ENCODE data around the gene MEA1. TPM values are rescaled to one million over a fixed set of nuclear protein-coding genes. Genes with fewer than 3 reads are reported as not detected.
"Not testable (repeated sequence)": the region's sequence is repeated elsewhere in the genome, so short reads cannot be mapped to it uniquely, and the experiment has no call there.

MEA1 gene
- total RNA-seq, 4 donors from 2014 or later: 21.7 to 54.2 (median 37.3) TPM

DNA sequence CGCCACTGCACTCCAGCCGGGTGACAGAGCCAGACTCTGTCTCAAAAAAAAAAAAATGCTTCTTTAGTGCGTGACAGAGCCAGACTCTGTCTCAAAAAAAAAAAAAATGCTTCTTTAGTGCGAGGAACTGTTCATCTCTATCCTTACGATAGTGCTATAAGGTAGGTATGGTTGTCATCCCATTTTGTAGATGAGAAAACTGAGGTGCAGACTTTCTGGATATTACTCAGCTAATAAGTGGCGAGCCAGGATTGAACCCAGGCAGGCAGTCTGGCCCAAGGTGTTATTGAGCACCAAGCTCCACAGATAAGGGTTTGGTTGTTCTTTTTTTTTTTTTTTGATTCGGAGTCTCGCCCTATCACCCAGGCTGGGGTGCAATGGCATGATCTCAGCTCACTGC, 11.9 kb downstream of the MEA1 start:
- TF ChIP-seq POLR2A (IDR thresholded peaks at IDR 0.05) (no peak), EP300 (IDR thresholded peaks at IDR 0.05; ENCODE audit: low read depth) (no peak), POLR2AphosphoS5 (IDR thresholded peaks at IDR 0.05) (no peak)
- TF ChIP-seq, protein P1, sequence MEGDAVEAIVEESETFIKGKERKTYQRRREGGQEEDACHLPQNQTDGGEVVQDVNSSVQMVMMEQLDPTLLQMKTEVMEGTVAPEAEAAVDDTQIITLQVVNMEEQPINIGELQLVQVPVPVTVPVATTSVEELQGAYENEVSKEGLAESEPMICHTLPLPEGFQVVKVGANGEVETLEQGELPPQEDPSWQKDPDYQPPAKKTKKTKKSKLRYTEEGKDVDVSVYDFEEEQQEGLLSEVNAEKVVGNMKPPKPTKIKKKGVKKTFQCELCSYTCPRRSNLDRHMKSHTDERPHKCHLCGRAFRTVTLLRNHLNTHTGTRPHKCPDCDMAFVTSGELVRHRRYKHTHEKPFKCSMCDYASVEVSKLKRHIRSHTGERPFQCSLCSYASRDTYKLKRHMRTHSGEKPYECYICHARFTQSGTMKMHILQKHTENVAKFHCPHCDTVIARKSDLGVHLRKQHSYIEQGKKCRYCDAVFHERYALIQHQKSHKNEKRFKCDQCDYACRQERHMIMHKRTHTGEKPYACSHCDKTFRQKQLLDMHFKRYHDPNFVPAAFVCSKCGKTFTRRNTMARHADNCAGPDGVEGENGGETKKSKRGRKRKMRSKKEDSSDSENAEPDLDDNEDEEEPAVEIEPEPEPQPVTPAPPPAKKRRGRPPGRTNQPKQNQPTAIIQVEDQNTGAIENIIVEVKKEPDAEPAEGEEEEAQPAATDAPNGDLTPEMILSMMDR (IDR thresholded peaks at IDR 0.05): no peak
- DNase-seq: no peak
- Histone ChIP-seq H3K9me3 (no peaks in the 10 kb centered on the region), H3K27me3 (no peaks in the 10 kb centered on the region), H3K4me3 (no peak overlapping the region), H3K4me1 (peaks cover 0 to 2% (median 0%) of the 10 kb centered on the region in 4 donors), H3K27ac (no peak overlapping the region), H3K36me3 (no peaks in the 10 kb centered on the region)
- intact Hi-C loops (cut with DNase I; ENCODE audit: low total_unique reads) (no loop called here), in situ Hi-C loops (cut with MboI; ENCODE audit: low pct_ligation_motif_present in 1 of 4, low pct_unique_long_range_greater_than_20kb in 1 of 4, low sequenced_read_pairs in 3 of 4) (no loop called here)
- WGBS, 2 donors (ENCODE audit: low coverage in 1 of 2): 96 to 100% methylated on average over 3 to 8 of the region's 8 CpGs

DNA sequence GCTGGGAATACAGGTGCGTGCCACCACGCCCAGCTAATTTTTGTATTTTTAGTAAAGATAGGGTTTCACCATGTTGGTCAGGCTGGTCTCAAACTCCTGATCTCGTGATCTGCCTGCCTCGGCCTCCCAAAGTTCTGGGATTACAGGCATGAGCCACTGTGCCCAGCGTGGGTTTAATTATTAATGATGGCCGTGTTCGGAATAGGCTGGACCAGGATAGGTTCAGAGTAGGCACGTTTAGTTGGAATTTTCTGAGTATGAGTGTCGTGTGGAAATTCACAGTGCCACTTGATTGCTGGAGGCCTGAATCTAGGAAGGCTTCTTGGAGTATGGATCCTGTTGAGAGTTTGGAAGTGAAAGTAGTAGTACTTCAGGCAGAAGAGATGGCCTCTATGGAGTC, 15.5 kb downstream of the MEA1 start:
- in situ Hi-C loops (cut with MboI; ENCODE audit: low pct_ligation_motif_present in 1 of 4, low pct_unique_long_range_greater_than_20kb in 1 of 4, low sequenced_read_pairs in 3 of 4): not testable (repeated sequence)

DNA sequence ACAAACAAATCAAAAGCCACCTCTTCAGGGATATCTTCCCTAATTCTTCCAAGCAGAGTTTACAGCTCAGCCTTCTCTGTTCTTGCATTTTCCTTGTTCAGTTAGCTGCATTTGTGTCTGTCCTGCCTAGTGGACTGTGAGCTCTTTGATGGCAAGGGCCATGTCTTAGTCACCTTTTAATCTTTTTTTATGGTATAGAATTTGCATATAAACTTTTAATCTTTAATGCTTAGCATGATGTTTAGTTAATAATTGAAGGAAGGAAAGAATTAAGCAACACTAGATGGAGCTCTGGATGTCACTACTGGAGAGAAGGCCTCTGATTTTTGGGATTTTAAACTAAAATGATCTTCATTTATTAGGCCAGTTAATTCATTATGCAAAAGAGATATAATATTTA, 17.2 kb downstream of the MEA1 start:
- peaks cover 0 to 11% (median 3%) of the 10 kb centered on the region in 4 donors for H3K4me1 ChIP-seq
- no peak overlapping the region for H3K4me3 ChIP-seq
- intact Hi-C loops (cut with DNase I; ENCODE audit: low total_unique reads) (no loop called here), in situ Hi-C loops (cut with MboI; ENCODE audit: low pct_ligation_motif_present in 1 of 4, low pct_unique_long_range_greater_than_20kb in 1 of 4, low sequenced_read_pairs in 3 of 4) (no loop called here)
- no peak overlapping the region for H3K27ac ChIP-seq
- no peaks in the 10 kb centered on the region for H3K36me3 ChIP-seq
- peak in 1 of 3 donors; percentile 20 for TF ChIP-seq POLR2AphosphoS5 (IDR thresholded peaks at IDR 0.05)
- no peak for TF ChIP-seq POLR2A (IDR thresholded peaks at IDR 0.05)
- no peaks in the 10 kb centered on the region for H3K27me3 ChIP-seq
- DNase-seq: no peak
- no peaks in the 10 kb centered on the region for H3K9me3 ChIP-seq

More for the DNA sequence above, 15.5 kb downstream of the MEA1 start:
- H3K4me3 ChIP-seq; H3K9me3 ChIP-seq; H3K27ac ChIP-seq; H3K36me3 ChIP-seq; DNase-seq; H3K27me3 ChIP-seq; intact Hi-C loops (cut with DNase I; ENCODE audit: low total_unique reads): not testable (repeated sequence)
- 95 to 100% methylated on average over 3 to 9 of the region's 9 CpGs for WGBS, 2 donors (ENCODE audit: low coverage in 1 of 2)
- peaks cover 0 to 11% (median 3%) of the 10 kb centered on the region in 4 donors for H3K4me1 ChIP-seq

DNA sequence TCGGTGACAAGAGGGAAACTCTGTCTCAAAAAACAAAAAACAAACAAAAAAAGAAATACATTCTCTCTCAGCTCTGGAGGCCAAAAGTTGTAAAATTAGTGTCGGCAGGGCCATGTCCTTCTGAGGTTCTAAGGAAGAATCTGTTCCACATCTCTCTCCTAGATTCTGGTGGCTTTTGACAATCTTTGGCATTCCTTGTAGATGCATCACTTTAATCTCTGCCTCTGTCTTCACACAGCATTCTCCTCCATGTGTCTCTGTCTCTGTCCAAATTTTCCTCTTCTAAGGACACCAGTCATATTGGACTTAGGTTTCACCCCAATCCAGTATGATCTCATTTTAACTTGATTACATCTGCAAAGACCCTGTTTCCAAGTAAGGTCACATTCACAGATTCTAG, 20.3 kb downstream of the MEA1 start:
- intact Hi-C loops (cut with DNase I; ENCODE audit: low total_unique reads) (no loop called here), in situ Hi-C loops (cut with MboI; ENCODE audit: low pct_ligation_motif_present in 1 of 4, low pct_unique_long_range_greater_than_20kb in 1 of 4, low sequenced_read_pairs in 3 of 4) (no loop called here)
- H3K4me1 ChIP-seq: peaks cover 0 to 26% (median 12%) of the 10 kb centered on the region in 4 donors
- no peaks in the 10 kb centered on the region for H3K27me3 ChIP-seq
- no peaks in the 10 kb centered on the region for H3K9me3 ChIP-seq
- DNase-seq: no peak
- 81 to 89% methylated on average over 2 of the region's 2 CpGs for WGBS, 2 donors (ENCODE audit: low coverage in 1 of 2)
- H3K4me3 ChIP-seq: no peak overlapping the region
- TF ChIP-seq POLR2AphosphoS5 (IDR thresholded peaks at IDR 0.05) (no peak), EP300 (IDR thresholded peaks at IDR 0.05; ENCODE audit: low read depth) (no peak), POLR2A (IDR thresholded peaks at IDR 0.05) (no peak)
- TF ChIP-seq, protein P1 (IDR thresholded peaks at IDR 0.05): no peak
- H3K36me3 ChIP-seq: peaks cover 0 to 3% (median 0%) of the 10 kb centered on the region in 4 donors
- H3K27ac ChIP-seq: no peak overlapping the region

DNA sequence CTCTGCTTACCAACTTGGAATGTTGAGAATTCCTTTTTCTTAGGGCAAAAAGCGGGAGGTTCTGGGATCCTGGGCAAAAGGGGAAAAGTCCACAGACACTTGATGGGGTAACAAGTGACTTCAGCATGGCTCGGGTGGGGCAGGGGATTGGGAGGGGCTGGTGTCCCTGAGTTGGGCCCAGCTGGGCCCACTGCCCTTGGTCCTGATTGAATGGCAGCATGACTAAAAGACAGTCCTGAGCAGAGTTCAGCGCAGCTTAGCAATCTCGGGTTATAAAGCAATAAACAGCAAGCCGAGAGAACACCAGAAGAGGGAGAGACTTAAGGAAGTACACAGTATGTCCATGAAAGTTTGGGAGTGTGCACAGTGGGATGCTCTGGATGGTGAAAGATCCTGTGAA, 23.8 kb downstream of the MEA1 start:
- intact Hi-C loops (cut with DNase I; ENCODE audit: low total_unique reads): no loop called here

More for the DNA sequence above, 23.8 kb downstream of the MEA1 start:
- 0 to 61% methylated on average over 1 to 5 of the region's 5 CpGs for WGBS, 2 donors (ENCODE audit: low coverage in 1 of 2)
- no peak overlapping the region for H3K4me3 ChIP-seq
- in situ Hi-C loops (cut with MboI; ENCODE audit: low pct_ligation_motif_present in 1 of 4, low pct_unique_long_range_greater_than_20kb in 1 of 4, low sequenced_read_pairs in 3 of 4): no loop called here
- peak; percentile 74 for DNase-seq
- H3K4me1 ChIP-seq: peaks cover 14 to 43% (median 38%) of the 10 kb centered on the region in 4 donors
- H3K9me3 ChIP-seq: no peaks in the 10 kb centered on the region
- peaks cover 0 to 3% (median 0%) of the 10 kb centered on the region in 4 donors for H3K36me3 ChIP-seq
- no peaks in the 10 kb centered on the region for H3K27me3 ChIP-seq
- H3K27ac ChIP-seq: peak overlapping the region; percentile 41 to 59 (median 52)
- TF ChIP-seq, protein P1 (IDR thresholded peaks at IDR 0.05): no peak
- peak in 1 of 3 donors; percentile 22 for TF ChIP-seq POLR2AphosphoS5 (IDR thresholded peaks at IDR 0.05)

Measured in transverse colon (tissue), 4 donors.